GM19452 (cell line): Measurements from ENCODE around the gene CLCNKB.
"Not testable (repeated sequence)": the region's sequence is repeated elsewhere in the genome, so short reads cannot be mapped to it uniquely, and the experiment has no call there.

Source experiments
- ATAC-seq: cut with Tn5 transposase; IDR thresholded peaks from one replicate; pipeline ENCODE4 v1.9.1; 2021; ENCODE audit not compliant: unreplicated experiment

The CLCNKB gene

GRCh38 chr1:16014509-16015482 lies 28.8 kb upstream of the CLCNKB start:
- no peak for ATAC-seq

DNA sequence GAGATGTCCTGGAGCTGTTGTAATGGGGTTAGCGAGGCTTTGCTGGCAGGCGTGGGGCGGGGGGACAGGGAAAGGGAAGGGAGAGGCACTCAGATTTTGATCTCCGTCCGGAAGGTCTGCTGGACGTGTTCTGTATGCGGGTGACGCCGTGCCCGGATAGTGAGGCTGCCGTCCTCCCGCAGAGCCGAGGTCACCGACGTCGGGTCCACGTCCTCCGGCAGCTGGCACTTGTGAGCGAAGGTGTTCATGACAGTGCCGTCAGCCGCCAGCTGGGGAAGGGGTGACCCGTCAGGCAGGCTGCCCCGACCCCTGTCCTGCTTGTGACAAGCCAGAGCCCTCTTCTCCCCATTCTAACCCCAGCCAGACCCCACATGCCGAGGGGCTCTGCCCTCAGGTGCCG lies 28.1 kb upstream of the CLCNKB start:
- no peak for ATAC-seq

GRCh38 chr1:16015960-16016901 lies 27.4 kb upstream of the CLCNKB start:
- ATAC-seq: no peak

GRCh38 chr1:16017076-16017460 lies 26.5 kb upstream of the CLCNKB start:
- no peak for ATAC-seq

DNA sequence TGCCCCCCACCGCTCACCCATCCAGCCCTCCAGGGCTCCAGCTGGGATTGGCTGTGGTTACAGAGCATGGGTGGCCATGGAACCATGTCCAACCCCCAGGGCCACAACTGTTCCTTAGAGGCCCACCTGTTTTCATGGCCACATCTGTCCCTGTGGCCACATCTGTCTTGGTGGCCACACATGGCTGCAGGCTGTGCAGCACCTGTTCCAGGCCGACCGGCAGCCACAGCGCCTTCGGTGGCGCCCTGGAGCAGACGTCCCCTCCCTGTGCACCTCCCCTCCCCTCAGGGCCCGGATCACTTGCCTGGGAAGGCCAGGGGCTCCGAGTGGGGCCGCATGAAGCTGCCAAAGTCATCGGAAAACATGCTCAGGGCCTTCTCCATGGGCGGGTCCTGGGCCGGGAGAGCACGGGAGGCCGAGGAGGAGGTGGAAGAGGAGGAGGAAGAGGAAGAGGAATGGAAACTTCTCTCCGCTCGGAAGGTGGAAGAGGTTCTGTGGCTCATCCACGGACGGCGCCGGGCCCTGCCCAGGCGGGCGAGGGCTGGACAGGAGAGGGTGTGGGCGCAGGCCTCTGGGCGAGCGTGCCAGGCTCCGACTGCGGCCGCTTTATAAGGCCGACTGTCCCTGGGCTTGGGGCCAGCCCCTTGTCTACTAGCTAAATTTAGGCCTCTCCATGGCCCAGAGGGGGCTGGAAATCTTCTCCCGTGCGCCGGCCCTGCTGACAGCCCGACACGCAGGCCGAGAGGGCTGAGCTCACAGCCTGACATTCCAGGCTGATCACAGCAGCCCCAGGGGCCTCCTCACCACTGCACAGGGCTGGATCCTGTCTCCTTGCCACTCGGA lies 25.9 kb upstream of the CLCNKB start, which contains the start of gene HSPB7:
Gene HSPB7 (minus strand): TSS at position 583 of the 843 bp plus-strand sequence. CDS start 80 bp downstream, at position 503.
- no peak for ATAC-seq

- ATAC-seq: no peak
These were observed 25.3 kb upstream of the CLCNKB start for GRCh38 chr1:16018308-16018707.

GRCh38 chr1:16018749-16019643 lies 24.6 kb upstream of the CLCNKB start:
- no peak for ATAC-seq

DNA sequence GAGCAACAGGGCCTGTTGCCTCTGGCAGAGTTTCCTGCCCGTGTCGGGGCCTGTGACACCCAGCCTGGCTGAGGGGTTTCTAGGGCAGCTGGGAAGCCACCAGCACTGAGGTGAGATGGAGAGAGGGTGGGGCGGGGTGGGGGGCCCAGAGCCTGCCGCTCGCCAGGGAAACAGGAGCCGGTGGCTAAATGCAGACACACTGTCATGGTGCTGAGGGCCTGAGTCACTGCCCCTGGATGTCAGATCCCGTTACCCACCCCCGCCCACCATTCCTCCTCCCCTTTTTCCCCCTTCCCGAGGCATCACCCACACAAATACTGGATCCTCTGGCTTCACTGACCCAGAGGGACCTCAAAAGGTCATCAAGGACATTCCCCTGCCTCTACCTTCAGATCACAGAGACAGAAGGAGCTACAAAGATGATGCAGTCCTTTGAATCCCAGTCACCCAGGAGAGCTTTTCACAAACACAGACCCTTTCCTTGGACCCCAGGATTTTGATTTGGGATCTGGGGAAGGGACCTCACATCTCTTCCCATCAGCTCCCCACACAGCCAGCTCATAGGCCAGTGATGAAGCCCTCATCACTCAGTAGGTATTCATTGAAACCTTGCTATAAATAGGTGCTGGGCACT lies 23.8 kb upstream of the CLCNKB start:
- ATAC-seq: no peak

GRCh38 chr1:16020325-16020724 lies 23.3 kb upstream of the CLCNKB start:
- no peak for ATAC-seq

DNA sequence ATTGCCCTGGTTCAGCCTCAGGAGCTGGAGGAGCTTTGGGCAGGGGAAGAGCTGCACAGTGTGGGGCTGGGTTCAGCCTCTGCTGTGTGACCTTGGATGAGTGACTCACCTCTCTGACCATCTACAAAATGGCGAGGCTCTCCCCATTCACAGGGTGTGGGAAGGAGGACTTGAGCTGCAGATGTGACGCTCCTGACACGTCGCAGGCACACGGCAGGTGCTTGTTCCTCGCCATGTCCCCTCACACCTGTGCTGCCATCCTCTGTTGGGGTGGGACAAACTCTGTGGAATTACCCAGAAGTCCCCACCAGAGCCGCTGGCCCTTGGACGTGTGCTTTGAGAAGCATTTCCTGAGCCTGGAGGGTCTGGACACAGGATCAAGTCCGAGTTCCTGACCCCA lies 22.7 kb upstream of the CLCNKB start:
- ATAC-seq: not testable (repeated sequence)

GRCh38 chr1:16021681-16022080 lies 21.9 kb upstream of the CLCNKB start, which contains the start of gene CLCNKA:
CLCNKA (plus strand) TSS chr1:16022036; CDS start chr1:16022620, 584 bp downstream.
- ATAC-seq: no peak

- no peak for ATAC-seq
These were observed 21.2 kb upstream of the CLCNKB start for GRCh38 chr1:16022393-16022792.

DNA sequence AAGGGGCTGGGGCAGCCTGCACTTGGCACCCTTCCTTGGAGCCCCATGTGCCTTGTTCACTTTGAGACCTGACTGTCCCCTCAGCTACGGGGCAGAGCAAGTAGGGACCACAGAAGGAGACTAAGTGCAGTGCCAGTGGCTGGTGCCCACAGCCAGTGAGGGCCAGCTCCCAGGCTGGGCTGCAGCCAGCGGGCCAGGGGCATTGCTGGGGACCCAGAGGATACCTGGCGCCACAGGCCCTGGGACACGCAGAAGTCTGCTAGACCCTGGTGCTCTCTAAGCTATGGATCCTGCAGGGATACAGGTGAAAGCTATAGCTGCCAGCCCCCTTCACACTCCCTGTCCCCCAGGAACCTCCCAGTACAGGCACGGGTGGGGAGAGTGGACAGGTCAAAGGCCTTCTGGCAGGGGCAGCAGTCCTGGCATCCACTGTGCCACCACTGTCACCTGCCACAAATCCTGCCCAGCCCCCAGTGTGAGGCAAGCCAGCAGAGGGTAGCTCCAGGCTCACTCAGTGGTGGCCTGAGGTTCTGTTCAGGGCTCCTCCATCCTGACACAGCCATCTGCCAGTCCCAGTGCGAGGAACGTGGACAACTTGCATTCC lies 20.4 kb upstream of the CLCNKB start:
- no peak for ATAC-seq

DNA sequence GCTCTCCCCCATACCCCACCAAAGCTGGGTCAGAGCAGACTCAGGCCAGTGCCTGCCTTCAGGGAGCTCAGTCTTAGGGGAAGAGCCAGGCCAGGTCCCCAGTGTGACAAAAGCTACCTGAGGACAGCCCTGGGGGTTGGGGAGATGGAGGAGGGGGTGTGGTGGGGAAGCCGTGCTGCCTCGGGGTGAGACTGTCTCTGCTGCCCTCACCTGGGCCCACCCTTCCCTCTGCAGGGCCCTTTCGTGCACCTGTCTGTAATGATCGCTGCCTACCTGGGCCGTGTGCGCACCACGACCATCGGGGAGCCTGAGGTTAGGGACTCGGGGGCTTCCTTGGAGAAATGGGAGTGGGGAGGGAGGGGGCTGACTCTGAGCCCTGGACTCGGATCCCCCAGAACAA lies 17.3 kb upstream of the CLCNKB start:
- ATAC-seq: not testable (repeated sequence)

DNA sequence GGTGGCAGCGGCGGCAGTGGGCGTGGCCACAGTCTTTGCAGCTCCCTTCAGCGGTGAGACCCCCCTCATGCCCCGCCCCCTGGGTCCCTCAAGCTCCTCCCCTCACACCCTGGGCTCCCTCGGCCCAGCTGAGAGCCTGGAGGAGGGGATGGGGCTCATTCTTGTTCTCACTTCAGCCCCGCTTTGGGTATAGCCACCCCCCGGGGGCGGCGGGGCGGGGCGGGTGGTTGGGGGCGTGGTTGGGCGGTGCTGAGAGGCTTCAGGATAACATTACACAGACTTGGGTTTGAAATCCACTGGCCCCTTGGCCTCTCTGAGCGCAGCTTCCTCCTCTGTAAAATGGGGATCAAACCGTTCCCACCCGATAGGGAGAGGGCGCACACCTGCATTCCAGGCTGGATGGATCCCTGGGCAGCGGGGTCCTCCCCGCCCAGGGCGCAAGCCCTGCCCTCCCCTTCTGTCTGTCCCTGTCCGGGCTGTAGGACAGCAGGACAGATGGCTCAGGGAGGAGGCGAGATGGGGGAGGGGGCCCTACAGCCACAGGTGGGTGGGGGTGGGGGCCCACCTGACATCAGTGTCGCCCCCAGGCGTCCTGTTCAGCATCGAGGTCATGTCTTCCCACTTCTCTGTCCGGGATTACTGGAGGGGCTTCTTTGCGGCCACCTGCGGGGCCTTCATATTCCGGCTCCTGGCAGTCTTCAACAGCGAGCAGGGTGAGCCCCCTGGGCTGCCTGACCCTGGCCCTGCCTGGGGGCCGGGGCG lies 16.7 kb upstream of the CLCNKB start:
- no peak for ATAC-seq

DNA sequence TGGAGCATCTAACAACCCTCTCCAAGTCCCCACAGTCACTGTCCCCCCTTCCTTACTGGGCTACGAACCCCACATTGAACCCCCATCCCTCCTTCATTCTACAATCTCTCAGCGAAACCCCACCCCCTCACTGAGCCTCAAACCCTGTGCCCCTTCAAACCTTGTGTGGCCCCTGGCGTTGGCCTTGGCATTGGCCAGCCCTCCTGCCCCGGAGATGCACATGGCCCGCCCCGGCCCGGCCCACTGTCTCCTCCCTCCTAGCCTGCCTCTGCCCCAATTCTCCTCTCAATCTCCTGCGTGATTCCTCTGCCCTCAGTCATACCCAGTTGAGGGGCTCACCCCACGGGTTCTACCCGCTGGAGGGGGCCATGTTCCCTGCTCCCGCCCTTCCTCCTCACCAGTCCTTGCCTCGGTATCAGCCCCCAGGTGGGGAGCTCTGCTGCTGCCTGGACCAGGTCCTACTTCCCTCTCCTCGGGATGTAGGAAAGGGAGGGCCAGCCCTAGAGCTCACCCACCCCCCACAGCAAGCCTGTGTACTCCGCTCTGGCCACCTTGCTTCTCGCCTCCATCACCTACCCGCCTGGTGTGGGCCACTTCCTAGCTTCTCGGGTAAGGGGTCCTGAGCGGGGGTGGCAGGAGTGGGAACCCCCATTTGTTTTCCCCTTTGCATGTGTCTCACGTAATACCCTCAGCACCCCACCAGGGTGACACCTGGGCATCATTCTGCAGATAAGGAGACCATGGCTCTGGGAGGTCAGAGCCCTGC lies 15.2 kb upstream of the CLCNKB start:
- no peak for ATAC-seq

DNA sequence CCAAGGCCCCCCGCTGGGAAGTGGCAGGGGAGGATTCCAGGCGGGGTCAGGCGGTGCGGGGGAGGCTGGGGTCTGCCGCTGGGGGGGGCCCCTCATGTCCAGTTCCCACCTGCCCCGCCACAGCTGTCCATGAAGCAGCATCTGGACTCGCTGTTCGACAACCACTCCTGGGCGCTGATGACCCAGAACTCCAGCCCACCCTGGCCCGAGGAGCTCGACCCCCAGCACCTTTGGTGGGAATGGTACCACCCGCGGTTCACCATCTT lies 14.6 kb upstream of the CLCNKB start:
- not testable (repeated sequence) for ATAC-seq
